ENCODE measurements around the gene PVRIG. TPM values are rescaled to one million over a fixed set of nuclear protein-coding genes. Genes with fewer than 3 reads are reported as not detected.

Gene PVRIG
- total RNA-seq, 1 experiment from 2014 or later = 0.55 TPM

DNA sequence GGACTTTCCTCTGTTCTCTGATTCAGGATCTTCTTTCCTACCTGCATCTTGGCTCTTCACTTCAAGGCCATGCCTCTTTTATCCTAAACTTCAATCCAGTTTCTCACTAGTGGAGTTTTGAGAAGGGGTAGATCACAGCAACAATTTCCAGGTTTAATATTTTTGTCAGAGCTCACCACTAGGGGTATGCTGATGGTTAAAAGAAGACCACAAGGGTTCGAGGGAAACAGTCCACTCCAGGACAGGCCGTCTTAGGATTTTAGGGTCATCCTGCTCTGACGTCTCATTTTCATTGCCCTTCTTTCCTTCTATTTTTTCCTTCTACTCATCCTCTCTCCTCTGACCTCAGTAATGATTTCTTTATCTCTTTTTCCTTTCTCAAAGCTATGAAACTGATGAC lies 30.7 kb upstream of the PVRIG start:
- POLR2A ChIA-PET = no interaction called here

GRCh38 chr7:100190048-100190711 lies 29.6 kb upstream of the PVRIG start:
- no peaks in the 10 kb centered on the region for H3K36me3 Mint-ChIP-seq
- H3K4me1 Mint-ChIP-seq = no peaks in the 10 kb centered on the region

More for the DNA sequence above, 30.7 kb upstream of the PVRIG start:
- TF ChIP-seq ATF3 (CRISPR knock-in tag; conservative IDR thresholded peaks at IDR 0.05) = no peak
- TF ChIP-seq ETV6 (CRISPR knock-in tag; IDR thresholded peaks at IDR 0.05) = no peak
- TF ChIP-seq ZNF671 (CRISPR knock-in tag; IDR thresholded peaks at IDR 0.05) = no peak
- TF ChIP-seq, protein P1, sequence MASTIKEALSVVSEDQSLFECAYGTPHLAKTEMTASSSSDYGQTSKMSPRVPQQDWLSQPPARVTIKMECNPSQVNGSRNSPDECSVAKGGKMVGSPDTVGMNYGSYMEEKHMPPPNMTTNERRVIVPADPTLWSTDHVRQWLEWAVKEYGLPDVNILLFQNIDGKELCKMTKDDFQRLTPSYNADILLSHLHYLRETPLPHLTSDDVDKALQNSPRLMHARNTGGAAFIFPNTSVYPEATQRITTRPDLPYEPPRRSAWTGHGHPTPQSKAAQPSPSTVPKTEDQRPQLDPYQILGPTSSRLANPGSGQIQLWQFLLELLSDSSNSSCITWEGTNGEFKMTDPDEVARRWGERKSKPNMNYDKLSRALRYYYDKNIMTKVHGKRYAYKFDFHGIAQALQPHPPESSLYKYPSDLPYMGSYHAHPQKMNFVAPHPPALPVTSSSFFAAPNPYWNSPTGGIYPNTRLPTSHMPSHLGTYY (CRISPR knock-in tag; IDR thresholded peaks at IDR 0.05) = no peak
- TF ChIP-seq PRRX2 (CRISPR knock-in tag; IDR thresholded peaks at IDR 0.05) = no peak
- TF ChIP-seq, protein P2, sequence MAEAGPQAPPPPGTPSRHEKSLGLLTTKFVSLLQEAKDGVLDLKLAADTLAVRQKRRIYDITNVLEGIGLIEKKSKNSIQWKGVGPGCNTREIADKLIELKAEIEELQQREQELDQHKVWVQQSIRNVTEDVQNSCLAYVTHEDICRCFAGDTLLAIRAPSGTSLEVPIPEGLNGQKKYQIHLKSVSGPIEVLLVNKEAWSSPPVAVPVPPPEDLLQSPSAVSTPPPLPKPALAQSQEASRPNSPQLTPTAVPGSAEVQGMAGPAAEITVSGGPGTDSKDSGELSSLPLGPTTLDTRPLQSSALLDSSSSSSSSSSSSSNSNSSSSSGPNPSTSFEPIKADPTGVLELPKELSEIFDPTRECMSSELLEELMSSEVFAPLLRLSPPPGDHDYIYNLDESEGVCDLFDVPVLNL (CRISPR knock-in tag; IDR thresholded peaks at IDR 0.05; ENCODE audit: borderline replicate concordance, low read depth) = no peak
- TF ChIP-seq MYBL2 (CRISPR knock-in tag; IDR thresholded peaks at IDR 0.05) = no peak
- TF ChIP-seq, protein P3, sequence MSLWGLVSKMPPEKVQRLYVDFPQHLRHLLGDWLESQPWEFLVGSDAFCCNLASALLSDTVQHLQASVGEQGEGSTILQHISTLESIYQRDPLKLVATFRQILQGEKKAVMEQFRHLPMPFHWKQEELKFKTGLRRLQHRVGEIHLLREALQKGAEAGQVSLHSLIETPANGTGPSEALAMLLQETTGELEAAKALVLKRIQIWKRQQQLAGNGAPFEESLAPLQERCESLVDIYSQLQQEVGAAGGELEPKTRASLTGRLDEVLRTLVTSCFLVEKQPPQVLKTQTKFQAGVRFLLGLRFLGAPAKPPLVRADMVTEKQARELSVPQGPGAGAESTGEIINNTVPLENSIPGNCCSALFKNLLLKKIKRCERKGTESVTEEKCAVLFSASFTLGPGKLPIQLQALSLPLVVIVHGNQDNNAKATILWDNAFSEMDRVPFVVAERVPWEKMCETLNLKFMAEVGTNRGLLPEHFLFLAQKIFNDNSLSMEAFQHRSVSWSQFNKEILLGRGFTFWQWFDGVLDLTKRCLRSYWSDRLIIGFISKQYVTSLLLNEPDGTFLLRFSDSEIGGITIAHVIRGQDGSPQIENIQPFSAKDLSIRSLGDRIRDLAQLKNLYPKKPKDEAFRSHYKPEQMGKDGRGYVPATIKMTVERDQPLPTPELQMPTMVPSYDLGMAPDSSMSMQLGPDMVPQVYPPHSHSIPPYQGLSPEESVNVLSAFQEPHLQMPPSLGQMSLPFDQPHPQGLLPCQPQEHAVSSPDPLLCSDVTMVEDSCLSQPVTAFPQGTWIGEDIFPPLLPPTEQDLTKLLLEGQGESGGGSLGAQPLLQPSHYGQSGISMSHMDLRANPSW (CRISPR knock-in tag; conservative IDR thresholded peaks at IDR 0.05; ENCODE audit: low read depth) = no peak
- TF ChIP-seq JAZF1 (CRISPR knock-in tag; IDR thresholded peaks at IDR 0.05) = no peak
- no peak for TF ChIP-seq ZMAT4 (CRISPR knock-in tag; IDR thresholded peaks at IDR 0.05)
- TF ChIP-seq, protein P4, sequence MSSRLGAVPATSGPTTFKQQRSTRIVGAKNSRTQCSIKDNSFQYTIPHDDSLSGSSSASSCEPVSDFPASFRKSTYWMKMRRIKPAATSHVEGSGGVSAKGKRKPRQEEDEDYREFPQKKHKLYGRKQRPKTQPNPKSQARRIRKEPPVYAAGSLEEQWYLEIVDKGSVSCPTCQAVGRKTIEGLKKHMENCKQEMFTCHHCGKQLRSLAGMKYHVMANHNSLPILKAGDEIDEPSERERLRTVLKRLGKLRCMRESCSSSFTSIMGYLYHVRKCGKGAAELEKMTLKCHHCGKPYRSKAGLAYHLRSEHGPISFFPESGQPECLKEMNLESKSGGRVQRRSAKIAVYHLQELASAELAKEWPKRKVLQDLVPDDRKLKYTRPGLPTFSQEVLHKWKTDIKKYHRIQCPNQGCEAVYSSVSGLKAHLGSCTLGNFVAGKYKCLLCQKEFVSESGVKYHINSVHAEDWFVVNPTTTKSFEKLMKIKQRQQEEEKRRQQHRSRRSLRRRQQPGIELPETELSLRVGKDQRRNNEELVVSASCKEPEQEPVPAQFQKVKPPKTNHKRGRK (CRISPR knock-in tag; IDR thresholded peaks at IDR 0.05; ENCODE audit: borderline replicate concordance) = no peak
- H3K27me3 Mint-ChIP-seq (ENCODE audit: low read depth) = peaks cover 23% of the 10 kb centered on the region
- no peak overlapping the region for H3K27ac Mint-ChIP-seq
- H3K36me3 Mint-ChIP-seq = no peaks in the 10 kb centered on the region
- no peaks in the 10 kb centered on the region for H3K4me1 Mint-ChIP-seq
- DNase-seq (ENCODE audit: low spot score) = no peak
- H3K4me3 Mint-ChIP-seq = no peak overlapping the region
- ATAC-seq = no peak
- H3K9me3 Mint-ChIP-seq = no peaks in the 10 kb centered on the region
- CTCF ChIA-PET = interaction anchor here (0.6 to 1.6 kb wide), 9 partner anchors 10 to 366 kb away, joined by 3 to 6 read pairs (median 5); partner anchors contain the start of gene GAL3ST4

More at GRCh38 chr7:100190048-100190711, 29.6 kb upstream of the PVRIG start:
- CTCF ChIA-PET = interaction anchor here (0.5 to 1.6 kb wide), 9 partner anchors 9 to 1287 kb away, joined by 3 to 7 read pairs (median 4); partner anchors contain the start of genes GAL3ST4, GPC2, LAMTOR4 and STAG3
- POLR2A ChIA-PET = no interaction called here
- DNase-seq (ENCODE audit: low spot score) = no peak
- peaks cover 23% of the 10 kb centered on the region for H3K27me3 Mint-ChIP-seq (ENCODE audit: low read depth)
- H3K4me3 Mint-ChIP-seq = no peak overlapping the region
- peak; percentile 32; the same call in 1 of the 2 replicates for ATAC-seq
- no peak overlapping the region for H3K27ac Mint-ChIP-seq
- TF ChIP-seq PRDM15 (CRISPR knock-in tag; IDR thresholded peaks at IDR 0.05) = no peak
- TF ChIP-seq GABPB1 (CRISPR knock-in tag; IDR thresholded peaks at IDR 0.05) = peak; percentile 78
- no peak for TF ChIP-seq ZNF396 (CRISPR knock-in tag; IDR thresholded peaks at IDR 0.05; ENCODE audit: borderline replicate concordance)
- H3K9me3 Mint-ChIP-seq = no peaks in the 10 kb centered on the region

All from WTC11 (cell line).